GM10847 (cell line): ENCODE results near the gene EPB41L2.

Experiments
- POLR2A ChIP-seq: IDR thresholded peaks from 2 replicates; pipeline ENCODE4 v1.6.1; 2011; ENCODE audit not compliant: insufficient read length; ENCODE audit errors: extremely low read depth

The EPB41L2 gene

GRCh38 chr6:130933712-130934200 lies 129.3 kb downstream of the EPB41L2 start:
- TF ChIP-seq POLR2A: no peak

- no peak for TF ChIP-seq POLR2A
These were observed 130.1 kb downstream of the EPB41L2 start for GRCh38 chr6:130932921-130933320.

GRCh38 chr6:130932438-130932837 lies 130.6 kb downstream of the EPB41L2 start:
- no peak for TF ChIP-seq POLR2A

GRCh38 chr6:130931683-130932082 lies 131.4 kb downstream of the EPB41L2 start:
- no peak for TF ChIP-seq POLR2A

- TF ChIP-seq POLR2A: no peak
These were observed 133.9 kb downstream of the EPB41L2 start for GRCh38 chr6:130929036-130929678.

GRCh38 chr6:130928158-130928912 lies 134.7 kb downstream of the EPB41L2 start:
- no peak for TF ChIP-seq POLR2A

GRCh38 chr6:130927305-130927704 lies 135.7 kb downstream of the EPB41L2 start:
- no peak for TF ChIP-seq POLR2A

GRCh38 chr6:130923350-130923749 lies 139.7 kb downstream of the EPB41L2 start:
- TF ChIP-seq POLR2A: no peak

GRCh38 chr6:130922922-130923321 lies 140.1 kb downstream of the EPB41L2 start:
- no peak for TF ChIP-seq POLR2A

GRCh38 chr6:130920969-130921368 lies 142.1 kb downstream of the EPB41L2 start:
- TF ChIP-seq POLR2A: no peak

- TF ChIP-seq POLR2A: no peak
These were observed 144.9 kb downstream of the EPB41L2 start for GRCh38 chr6:130918171-130918570.

- TF ChIP-seq POLR2A: no peak
These were observed 149.9 kb downstream of the EPB41L2 start for GRCh38 chr6:130913120-130913519.

GRCh38 chr6:130912434-130912833 lies 150.6 kb downstream of the EPB41L2 start:
- no peak for TF ChIP-seq POLR2A

GRCh38 chr6:130908958-130909357 lies 154.1 kb downstream of the EPB41L2 start:
- TF ChIP-seq POLR2A: no peak

- TF ChIP-seq POLR2A: no peak
These were observed 154.9 kb downstream of the EPB41L2 start for GRCh38 chr6:130908188-130908587.

GRCh38 chr6:130907687-130908086 lies 155.4 kb downstream of the EPB41L2 start:
- TF ChIP-seq POLR2A: no peak
